GM19455 (cell line): Measurements from ENCODE around the gene HDGFL3.
"Not testable (repeated sequence)": the region's sequence is repeated elsewhere in the genome, so short reads cannot be mapped to it uniquely, and the experiment has no call there.

Experiments
- ATAC-seq: cut with Tn5 transposase; IDR thresholded peaks from one replicate; pipeline ENCODE4 v1.9.1; 2021; ENCODE audit not compliant: unreplicated experiment

Gene HDGFL3

DNA sequence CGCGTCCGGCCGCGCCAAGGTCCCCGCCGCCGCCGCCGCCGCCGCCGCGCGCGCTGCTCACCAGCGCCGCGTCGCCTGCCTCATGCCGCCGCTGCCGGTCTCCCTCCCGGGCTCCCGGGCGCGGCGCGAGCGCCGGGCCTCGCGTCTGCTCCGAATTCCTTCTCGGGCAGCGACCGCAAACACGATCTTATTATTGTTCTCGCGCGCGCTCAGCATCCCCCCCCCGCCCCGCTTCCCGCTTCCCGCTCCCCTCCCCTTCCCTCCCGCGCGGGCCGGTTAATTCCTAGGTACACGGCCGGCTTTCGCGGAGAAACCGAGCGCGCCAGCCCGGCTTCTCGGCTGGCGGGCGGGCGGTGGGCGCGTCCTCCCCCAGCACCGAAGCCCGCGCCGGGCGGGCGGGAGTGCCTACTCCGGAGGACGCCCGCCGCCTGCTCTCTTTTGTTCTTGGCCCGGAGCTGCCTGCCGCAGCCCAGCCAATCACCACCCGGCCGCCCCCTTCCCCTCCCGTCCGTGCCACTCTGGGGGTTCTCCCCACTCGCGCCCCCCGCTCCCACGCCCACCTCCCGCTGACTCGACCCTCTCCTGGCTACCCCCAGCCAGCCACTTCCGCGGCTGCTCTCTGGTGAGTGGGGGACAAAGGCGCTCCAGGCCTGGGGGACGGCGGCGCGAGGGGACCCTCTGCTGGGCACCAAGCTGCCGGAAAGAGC is at the start of gene HDGFL3:
TSS of gene HDGFL3 (minus strand) at position 164 of the 707 bp plus-strand sequence. CDS start 409 bp downstream, outside the sequence.
- peak; percentile 48 for ATAC-seq

DNA sequence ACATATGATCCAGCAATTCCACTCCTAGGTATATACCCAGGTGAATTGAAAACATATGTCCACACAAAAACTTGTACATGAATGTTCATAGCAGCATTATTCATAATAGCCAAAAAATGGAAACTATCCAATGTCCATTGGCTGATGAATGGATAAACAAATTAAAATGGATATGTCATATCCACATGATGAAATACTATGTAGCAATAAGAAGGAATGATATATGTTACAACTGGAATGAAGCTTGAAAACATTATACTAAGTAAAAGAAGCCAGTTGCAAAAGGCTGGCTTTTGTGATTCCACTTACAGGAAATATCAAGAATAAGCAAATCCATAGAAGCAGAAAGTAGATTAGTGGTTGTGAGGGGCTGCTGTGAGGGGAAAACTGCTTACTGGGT is 43.2 kb upstream of the HDGFL3 start:
- ATAC-seq, result no peak

DNA sequence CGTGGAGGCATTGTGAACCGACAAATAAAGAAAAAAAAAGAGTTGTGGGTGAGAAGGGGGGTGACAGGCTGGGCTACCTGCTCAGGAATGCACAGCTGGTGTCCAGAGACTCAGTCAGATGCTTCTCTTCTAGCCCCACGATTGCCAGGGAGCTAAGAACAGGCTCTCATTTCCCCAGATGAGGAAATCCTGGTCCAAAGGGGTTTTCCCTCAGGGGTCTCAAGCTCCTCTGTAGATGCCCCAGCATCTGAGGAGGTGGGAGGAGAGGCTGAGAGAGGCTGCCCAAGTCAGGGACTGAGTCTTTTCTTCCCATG is 41.4 kb upstream of the HDGFL3 start:
- ATAC-seq, result no peak

DNA sequence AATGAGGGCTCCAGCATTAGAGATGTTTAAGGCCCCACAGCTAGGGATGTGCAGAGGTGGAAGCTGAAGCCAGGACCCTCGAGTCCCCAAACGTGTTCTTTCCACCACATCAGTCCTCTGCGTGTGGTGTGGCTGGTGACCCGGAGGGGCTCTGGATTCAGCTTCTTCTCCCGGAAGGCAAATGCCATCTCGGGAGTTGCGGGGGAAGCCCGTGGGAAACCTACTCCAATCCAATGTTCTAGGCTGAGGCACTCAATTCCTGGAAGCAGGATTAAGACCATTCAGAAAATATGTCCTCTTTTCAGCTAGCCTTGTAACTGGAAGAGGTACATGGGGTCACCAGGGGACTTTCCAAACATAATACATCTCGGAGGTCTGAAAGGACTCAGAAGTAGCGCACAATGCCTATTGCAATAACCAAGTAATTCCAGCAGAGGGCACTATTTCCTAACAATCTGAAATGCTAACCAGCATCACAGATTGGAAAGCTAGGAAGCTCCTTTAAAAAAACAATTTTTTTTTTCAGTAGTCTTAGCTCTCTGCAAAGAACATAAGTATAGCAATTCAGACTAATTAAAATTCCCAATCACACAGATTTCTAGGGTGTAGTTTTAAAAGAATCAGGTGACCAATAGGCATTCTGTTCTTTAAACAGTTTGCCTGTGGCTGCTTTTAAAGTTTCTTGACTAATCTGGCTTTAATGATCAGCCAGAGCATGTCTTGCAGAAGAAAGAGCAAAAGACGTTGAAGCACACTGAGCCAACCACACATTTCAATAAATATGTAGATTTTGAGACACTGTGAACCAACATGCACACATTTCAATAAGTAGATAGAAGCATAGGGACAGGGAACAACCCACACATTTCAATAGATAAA is 40.8 kb upstream of the HDGFL3 start:
- peak; percentile 77 for ATAC-seq

DNA sequence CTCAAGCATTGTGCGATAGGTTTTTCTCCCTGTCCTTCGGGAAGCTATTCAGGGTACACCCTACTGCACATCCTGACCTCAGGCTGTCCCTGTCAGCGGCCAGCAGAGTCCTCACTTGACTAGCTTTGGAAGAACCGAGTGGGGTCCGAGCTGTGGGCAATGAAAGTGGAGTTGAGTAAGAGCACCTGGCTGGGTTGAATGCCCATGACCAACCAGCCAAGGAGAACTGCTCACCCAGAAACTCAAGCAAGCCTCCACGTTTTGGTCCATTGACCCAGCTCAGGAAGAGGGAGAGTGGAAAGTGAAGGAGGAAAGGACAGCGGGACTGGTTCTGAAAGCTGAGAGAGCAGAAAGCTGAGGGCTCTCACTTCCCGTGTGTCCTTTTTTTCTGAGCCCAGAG is 36.0 kb upstream of the HDGFL3 start:
- ATAC-seq, result no peak

DNA sequence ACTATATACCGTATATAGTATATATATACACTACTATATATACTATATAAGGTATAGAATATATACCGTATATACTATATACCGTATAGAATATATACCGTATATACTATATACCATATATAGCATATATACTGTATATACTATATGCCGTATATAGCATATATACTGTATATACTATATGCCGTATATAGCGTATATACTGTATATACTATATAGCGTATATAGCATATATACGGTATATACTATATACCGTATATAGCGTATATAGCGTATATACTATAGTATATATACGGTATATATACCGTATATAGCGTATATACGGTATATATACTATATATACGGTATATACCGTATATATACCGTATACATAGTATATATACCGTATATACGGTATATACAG is 22.6 kb upstream of the HDGFL3 start:
- ATAC-seq, result no peak

DNA sequence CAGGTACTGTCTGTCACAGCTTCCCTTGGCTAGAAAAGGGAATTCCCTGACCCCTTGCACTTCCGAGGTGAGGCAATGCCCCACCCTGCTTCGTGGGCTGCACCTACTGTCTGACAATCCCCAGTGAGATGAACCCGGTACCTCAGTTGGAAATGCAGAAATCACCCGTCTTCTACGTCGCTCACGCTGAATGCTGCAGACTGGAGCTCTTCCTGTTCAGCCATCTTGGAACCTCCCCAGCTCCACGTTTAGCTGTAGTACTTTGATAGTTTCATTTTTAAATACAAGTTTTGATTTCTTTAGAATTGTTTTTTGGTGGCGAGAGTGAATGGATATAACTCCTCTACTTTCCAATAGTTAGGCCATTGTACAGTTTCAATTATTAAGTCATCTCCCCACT is 17.8 kb upstream of the HDGFL3 start:
- no peak for ATAC-seq

DNA sequence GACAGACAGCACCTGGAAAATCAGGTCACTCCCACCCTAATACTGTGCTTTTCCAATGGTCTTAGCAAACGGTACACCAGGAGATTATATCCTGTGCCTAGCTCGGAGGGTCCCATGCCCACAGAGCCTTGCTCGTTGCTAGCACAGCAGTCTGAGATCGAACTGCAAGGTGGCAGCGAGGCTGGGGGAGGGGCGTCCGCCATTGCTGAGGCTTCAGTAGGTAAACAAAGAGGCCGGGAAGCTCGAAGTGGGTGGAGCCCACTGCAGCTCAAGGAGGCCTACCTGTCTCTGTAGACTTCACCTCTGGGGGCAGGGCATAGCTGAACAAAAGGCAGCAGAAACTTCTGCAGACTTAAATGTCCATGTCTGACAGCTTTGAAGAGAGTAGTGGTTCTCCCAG is 14.2 kb upstream of the HDGFL3 start:
- ATAC-seq, result not testable (repeated sequence)

DNA sequence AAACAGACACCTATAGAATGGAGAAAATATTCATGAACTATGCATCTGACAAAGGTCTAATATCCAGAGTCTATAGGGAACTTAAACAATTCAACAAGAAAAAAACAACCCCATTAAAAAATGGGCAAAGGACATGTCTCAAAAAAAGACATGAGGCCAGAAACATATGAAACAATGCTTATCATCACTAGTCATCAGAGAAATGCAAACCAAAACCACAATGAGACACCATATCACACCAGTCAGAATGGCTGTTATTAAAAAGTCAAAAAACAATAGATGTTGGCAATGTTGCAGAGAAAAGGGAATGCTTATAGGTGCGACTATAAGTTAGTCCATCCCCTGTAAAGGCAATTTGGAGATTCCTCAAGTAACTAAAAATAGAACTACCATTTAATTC is 11.4 kb upstream of the HDGFL3 start:
- no peak for ATAC-seq

DNA sequence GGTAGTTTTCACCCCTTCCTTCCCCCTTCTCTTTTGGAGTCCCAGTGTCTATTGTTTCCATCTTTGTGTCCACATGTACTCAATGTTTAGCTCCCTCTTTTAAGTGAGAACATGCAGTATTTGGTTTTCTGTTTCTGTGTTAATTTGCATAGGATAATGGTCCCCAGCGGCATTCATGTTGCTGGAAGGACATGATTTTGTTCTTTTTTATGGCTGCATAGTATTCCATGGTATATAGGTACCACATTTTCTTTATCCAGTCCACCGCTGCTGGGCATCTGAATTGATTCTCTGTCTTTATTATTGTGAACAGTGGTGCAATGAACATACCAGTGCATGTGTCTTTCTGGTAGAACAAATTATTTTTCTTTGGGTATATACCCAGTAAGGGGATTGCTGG is 7.7 kb upstream of the HDGFL3 start:
- no peak for ATAC-seq

DNA sequence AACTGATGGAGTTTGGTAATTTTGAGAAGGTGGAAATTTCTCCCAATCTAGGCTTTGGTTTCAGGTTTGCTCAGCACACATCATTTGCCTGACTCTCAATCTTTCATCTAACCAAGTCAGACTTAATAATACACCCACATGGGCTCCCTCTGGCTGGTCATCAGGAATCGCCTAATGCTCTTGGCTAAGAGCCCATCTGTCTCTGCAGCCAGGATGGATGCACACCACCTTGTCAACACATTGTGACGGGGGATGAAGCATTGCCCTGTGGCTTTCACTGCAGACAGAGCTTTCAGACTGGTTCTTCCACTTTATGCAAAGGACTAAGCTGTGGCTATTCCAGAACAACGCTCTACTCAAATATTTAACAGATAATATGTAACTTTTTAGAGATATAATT is 3.0 kb upstream of the HDGFL3 start:
- no peak for ATAC-seq

DNA sequence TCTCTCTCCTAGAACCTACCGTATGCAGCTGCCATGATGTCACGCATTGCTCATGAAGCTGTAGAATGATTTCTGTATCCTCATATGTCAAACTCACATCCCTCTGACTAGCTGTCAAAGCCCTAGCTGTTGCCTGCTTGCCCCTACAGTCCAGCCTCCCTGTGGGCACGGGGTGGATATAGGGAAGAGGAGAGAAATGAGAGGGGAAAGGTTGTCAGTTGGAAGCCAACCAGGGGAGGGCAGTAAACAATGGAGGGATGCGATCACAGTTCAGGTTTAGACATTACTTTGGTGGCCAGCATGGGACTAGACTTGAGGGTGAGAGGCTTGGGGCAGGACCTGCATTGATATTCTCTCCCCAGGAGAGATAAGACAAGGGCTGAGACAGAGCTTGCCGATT is 1.7 kb upstream of the HDGFL3 start:
- no peak for ATAC-seq

DNA sequence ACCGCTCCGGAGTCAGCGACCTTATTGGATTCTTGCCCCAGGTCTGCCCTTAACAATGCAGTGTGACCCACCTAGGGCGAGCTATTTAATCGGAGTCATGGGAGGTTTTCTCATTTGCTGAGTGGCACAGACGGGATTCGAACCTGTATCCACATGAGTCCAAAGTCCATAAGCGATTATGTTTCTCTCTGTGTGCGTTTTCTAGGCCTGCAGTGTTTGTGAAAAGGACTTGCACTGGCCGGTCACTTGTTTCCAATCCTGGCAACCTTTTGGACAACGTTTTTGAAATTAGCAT is 691 bp upstream of the HDGFL3 start:
- no peak for ATAC-seq

DNA sequence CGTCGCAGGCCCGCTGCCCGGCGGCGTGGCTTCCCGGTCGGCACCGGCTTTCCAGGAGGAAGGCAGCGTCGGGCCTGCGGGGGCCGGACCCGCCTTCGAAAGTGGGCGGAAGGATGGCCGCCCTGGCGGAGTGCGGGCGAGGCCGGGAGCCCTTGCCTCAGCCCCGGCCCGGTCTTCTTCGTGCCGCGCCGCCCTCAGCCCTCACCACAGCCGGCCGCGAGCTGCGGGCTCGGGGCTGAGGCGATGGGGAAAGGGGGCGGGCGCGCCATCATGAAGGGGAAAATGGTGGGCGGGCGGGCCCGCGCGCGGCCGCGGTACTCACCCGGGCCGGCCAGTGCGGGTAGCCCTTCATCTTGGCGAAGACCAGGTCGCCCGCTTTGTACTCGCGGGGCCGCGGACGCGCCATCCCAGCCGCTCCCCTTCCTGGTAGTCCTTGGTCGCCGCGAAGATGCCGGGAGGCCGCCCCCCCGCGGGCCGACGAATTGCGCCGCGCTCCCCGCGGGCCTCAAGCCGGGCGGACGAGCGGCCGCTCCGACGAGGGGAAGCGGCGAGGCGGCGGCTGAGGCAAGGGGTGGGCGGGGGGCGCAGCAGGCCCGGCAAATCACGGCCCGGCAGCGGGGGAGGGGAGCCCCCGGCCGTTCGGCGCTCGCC is 489 bp downstream of the HDGFL3 start:
- ATAC-seq, result peak; percentile 20

DNA sequence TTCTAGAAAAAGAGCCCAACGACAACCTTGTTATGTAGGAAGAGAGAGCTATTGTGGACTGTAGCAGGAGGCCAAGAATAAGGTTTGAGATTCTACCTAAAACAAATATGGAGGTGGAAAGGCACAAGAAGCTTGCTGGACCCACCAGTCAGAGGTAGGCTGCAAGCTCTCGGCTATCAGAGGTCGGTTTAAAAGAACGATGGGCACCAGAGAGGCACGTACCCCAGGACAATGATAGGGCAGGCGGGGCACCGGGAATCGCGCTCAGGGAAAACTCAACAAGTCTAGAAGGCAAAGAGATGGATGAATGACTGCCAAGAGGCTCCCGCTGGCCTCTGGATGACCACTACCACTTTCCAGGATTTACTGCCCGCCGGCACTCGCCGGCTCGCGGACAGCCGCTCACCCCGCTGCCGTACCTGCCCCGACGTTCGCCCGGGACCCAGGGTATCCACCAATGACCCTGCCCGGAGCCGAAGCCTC is 1.1 kb downstream of the HDGFL3 start:
- ATAC-seq, result no peak

DNA sequence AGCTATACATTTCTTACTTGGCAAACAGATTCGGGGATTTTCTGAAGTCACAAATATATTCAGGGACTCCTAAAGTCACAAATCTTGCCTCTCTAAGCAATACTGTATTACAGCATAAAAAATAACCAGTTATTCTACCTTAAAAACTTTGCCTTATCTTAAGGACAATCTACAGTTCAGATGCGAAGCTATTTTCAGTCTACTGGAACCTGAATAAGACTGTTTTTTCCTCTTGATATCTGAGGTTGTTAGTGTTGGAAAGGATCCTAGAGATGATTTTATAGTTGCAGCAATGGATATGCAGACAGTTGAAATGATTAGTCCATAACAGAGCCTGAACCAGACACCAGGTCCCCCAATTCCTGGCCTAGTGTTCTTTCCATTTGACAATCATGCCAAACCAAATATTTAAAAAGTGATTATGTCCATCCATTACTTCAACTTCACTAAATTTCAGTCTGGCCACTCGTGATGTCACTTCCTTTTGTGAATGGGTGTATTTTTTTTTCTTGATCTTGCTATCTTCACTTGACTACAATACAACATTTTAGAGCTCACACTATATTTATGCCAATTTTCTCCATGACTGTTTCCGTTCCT is 1.8 kb downstream of the HDGFL3 start:
- ATAC-seq, result no peak

DNA sequence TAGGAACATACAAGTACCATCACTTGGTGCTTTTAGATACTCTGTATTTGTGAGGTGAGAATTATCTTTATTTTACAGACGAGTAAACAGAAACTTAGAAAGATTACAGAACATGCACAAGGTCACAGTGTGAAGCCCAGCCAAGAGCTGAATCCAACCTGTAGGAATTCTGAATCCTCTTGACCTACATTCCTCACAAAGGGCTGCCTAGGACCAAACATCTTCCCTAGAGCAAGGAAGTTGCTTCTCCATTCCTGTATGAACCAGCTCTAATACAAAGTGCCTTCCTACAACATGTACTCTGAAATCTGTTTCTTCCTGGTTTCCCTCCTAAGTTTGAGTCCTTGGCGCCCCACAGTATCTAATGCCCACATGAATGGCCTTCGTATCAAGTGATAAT is 2.9 kb downstream of the HDGFL3 start:
- ATAC-seq, result no peak

DNA sequence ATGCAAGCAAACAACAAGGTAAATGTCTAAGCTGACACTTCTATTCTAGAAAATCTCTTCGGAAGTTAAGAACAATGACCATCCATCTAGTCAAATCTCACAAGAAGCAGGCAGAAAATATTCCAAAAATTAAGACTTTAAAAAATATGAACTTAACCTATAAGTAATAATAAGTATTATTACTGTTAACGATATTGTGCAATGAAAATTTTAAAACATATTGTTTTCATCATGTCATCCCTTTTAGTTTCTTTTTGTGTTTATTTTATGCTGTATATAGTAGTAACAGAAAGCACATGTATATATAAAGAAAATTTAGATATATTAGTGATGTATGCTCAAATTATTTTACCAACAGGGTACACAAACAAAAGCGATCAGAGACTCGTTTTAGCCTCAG is 4.1 kb downstream of the HDGFL3 start:
- ATAC-seq, result no peak

DNA sequence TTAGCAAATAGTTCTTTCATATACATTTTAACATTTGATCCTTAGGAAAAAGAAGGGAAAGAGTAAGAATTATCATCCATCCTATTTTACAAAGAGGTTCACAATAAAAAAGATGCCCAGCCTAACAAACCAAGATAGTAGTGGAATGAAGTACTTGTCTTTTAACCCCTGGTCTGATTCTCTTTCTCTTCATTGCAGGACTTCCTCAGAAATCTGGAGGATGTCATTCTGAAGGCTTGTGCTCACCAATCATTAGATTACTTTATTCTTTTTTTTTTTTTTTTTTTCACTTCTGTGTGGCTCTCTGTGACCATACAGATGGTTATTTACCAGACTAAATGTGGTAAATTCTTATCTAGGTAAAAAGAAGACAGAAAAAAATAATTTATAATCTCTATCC is 7.0 kb downstream of the HDGFL3 start:
- ATAC-seq, result no peak

DNA sequence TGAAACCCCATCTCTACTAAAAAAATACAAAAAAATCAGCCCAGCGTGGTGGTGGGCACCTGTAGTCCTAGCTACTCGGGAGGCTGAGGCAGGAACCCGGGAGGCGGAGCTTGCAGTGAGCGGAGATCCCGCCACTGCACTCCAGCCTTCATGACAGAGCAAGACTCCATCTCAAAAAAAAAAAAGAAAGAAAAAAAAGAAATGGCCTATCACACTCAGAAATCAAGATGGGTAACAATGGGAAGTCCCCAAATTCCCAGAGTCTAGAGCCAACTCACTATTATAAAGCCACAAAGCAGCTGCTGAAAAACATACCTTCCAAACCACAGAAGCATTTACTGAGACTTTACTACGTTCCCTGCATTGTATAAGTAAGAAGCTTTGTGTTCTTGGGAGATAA is 7.5 kb downstream of the HDGFL3 start:
- ATAC-seq, result no peak

DNA sequence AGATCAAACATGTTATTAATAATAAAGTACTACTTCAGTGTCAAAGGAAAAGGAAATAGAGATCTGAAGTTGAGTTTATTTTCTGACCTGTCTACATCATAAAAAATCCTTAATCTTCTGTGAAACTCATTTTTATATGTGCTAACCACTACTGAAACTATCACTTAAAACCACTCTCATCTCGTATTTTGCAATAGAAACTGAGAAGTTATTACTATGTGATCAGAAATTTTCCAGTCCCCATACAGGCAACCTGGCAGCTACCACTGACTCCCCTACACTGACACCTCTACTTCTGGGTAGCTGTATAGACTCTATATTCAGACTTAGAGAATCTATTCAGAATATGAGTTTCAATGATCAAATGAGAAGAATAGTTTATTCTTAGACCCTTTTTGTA is 8.3 kb downstream of the HDGFL3 start:
- ATAC-seq, result peak; percentile 81

DNA sequence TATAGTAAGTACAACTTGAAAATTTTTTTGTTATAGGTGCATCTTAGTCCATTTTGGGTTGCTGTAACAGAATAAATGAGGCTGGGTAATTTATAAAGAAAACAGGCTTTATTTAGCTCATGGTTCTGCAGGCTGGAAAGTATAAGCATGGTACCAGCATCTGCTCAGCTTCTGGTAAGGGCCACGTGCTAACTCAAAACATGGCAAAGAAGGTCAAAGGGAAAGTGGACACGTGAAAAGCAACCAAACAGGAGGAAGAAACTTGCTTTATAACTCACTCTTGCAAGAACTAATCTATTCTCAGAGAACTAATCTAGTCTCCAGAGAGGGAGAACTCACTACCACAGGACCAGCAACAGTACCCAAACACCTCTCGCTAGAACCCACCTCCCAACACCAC is 9.1 kb downstream of the HDGFL3 start:
- ATAC-seq, result peak; percentile 28
